ENCODE measurements around the gene SORBS1.

SORBS1 gene

DNA sequence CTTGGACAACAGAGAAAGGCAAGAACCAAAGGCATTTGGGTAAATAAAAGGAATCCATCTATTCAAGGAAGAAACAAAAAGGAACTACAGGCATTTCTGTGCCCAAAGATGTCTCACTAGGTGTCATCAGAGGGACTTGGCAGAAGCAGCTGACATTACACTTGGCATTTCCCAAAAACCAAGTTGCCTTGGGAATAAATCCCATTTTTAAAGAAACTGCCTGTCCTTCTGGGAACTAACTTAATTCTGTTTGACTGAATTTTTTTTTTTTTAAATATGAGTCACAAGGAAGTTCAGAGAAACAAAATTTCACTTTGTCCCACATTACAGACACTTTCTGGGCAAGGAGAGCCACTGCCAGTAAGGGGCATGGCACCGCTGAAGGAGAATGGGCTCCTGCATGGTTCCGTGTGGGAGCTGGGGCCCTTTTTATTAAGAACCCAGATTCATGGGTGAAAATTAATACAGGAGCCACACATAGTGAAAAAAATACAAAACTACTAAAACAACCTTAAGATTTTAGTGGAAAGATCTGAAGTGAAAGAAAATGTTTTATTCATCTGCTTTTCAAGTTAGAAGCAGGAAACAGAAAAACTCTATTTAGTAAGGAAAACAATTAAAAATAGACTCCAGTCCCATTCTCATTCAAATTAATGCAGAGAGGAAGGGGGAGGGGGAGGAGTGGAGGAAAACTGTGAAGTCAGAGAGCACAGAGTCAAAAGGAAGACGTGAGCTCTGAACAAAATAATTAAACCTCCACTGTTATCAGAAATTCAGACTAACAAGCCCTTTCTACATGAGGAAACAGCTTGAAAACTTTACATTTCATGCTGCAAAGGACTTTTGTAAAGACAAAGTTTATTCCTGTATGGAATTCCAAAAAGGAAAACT lies 151.9 kb downstream of the SORBS1 start:
- no peak for DNase-seq (ENCODE audit: low spot score)

DNA sequence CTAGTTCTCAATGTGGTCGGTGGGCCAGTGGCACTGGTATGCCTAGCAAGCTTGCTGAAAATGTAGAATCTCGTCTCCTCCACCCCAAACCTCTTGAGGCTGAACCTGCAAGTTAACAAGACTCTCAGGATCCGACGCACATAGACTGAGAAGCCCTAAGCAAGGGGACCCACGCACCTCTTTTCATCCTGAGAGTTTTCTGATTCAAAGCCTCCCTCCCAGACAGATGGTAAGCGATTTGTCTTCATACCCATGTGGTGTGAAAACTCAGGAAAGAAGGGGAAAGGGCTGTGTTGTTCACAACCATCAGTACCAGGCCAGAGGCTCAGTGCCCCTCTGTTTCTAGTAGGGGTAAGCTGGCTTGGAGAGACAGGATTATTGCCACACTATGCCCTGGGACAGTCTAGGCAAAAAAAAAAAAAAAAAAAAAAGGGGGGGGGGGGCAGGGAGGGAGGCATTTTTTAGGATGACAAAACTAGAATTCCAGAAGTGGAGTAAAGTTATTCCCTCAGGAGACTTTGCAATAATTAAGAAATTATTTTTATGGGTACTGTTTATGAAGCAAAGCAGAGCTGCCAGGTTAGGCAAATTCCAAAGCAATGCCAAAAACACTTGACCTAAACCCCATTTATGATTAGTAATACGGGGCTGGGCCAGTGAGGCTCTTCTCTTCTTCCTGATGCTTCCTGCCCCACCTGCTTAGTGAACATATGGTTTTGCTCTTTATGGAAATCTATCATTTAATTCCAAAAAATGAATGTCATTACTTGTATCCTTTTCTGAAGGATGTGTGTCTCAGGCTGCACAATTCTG lies 152.8 kb downstream of the SORBS1 start:
- no peak for DNase-seq (ENCODE audit: low spot score)

DNA sequence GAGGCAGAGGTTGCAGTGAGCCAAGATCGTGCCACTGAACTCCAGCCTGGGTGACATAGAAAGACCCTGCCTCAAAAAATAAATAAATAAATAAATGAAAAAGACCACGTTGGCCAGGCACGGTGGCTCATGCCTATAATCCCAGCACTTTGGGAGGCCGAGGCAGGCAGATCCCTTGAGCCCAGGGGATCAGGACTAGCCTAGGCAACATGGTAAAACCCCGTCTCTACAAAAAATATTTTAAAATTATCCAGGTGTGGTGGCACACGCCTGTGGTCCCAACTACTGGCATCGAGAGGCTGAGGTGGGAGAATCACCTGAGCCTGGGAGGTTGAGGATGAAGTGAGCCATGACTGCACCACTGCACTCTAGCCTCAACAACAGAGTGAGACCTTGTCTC lies 153.6 kb downstream of the SORBS1 start:
- no peak for DNase-seq (ENCODE audit: low spot score)

DNA sequence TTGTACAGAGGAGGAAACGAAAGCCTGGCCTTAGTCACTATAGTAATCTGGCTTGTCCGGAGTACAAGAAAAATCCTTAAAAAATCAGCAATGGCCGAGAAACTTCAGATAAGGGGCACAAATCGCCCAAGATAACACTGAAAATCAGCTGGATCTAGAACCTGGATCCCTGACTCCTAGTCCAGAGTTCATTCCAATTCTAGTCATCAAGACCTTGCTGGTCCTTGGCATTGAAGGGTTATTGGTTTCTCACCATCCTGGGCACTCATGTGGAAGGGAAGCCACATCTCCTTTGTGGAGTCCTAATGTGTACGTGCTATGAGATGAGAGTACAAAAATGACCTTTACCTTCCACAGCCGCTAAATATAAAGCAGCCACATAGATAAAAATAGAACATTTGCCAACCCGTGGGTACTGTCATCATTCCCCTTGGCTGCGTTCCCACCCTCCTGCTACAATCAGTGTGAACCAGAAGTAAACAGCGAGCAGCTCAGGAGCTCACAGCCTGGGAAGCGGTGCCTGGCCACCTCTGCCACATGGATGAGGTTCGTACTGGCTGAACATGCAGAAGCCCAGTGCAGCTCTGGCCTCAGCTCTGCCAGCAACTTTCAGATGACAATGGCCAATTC lies 154.4 kb downstream of the SORBS1 start:
- DNase-seq (ENCODE audit: low spot score), result peak; percentile 20

DNA sequence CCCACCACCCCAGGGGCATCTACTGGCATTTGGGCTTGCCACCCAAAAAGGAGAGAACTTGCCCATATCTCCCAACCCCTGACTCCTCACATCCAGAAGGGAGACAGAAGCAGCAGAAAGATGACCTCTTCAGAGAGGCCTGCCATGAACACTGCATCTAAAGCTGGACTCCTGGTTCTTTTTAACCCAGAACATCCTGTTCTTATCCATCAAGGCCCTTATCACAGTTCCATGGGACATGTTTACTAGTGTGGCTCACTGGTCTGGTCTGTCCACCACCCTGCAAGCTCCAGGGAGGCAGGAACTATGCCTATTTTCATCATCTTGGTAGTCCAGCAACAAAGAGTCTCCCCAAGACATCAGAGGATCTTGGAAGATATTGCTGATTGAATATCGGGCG lies 155.5 kb downstream of the SORBS1 start:
- DNase-seq (ENCODE audit: low spot score), result no peak

DNA sequence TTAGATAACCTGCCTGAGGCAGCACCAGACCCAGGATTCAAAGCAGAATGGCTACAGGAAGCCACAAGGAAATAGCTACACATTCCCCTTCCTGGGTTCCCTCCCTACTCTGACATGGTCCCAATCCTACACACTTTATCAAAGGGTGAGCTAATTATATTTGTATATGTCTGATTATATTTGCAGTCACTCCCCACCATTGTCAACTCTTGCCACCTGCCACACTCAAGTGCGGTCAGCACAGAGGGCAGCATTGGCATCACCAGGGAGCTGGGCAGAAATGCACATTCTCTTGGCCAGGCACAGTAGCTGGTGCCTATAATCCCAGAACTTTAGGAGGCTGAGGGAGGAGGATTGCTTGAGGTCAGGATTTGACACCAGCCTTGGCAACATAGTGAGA lies 156.3 kb downstream of the SORBS1 start:
- no peak for DNase-seq (ENCODE audit: low spot score)

DNA sequence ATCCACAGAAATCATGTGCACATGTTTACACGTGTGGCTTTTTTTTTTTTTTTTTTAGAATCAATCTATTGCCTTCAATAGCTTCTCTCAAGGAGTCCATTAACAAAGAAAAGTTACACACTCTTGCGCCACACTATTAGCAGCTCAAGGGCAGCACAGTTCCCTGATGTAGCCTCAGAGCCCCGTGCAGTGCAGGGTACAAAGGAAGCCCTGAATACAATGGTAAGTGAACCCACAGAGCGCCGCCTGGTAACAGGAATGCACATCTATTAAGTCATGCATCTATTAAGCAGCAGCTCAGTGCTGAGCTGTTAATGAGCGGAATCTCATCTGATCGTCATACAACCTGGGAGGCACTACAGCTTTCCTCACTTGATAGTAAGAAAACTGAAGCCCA lies 156.7 kb downstream of the SORBS1 start:
- DNase-seq (ENCODE audit: low spot score), result no peak

DNA sequence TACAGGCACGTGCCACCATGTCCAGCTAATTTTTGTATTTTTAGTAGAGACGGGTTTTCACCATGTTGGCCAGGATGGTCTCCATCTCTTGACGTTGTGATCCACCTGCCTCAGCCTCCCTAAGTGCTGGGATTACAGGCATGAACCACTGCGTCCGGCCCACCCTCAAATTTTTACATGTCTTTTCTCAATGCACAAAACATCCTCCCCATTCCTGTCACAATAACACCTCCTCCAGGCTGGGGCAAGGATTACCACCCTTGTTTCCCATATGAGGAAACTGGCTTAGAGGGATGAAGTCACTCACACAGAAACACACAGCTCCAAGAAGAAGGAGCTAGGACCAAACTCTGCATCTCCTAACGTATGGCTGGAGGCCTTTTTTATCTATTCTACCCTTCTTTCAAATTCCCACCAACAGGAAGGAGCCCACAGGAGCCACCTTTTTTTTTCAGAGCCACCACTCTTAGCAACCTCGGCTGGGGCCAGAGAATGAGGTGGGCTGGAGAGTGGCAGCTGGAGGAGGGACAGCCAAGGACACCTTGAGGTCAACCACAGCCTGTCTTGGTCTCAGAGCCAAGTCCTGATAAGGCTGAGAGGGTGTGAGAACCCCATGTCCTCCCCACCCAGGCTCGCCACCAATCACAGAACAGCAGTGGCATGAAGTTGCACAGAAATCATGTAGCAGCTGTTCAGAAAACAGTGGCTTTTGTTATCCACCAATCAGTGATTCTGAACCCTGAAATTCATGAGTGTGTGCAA lies 157.3 kb downstream of the SORBS1 start:
- DNase-seq (ENCODE audit: low spot score), result no peak

DNA sequence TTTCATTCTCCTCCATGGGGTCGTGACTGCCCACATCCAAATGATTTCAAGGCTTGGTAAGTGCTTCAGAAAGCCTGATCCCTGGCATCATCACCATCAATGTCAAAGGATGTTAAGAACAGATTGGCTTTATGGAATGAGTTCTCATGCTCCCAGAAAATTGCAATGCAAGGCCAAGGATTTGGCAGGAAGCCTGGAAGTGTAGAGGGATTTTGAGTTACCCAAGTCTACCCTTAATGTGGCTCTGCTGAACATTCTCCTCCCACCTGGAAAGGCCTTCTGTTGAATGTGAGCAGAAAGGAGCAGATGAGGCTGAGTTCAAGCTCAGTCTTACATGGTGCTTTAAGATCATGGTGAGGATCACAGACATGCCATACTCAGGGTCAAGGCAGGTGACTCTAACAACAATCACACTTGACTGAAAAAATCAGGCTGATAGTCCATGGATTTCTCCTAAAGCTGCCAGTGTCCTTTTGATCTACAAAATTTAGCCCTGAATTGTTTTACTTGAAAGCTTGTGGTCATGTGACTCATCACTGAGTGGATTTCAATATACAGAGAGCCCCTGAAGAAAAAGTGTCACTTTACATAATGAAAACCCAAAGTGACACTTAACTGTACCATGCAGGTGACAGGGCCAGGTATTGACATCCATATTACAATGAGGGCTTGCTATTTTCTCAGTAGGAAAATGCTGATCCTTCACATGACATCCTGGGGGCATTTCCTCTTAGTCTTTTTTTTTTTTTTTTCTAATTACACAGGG lies 159.3 kb downstream of the SORBS1 start:
- no peak for DNase-seq (ENCODE audit: low spot score)

DNA sequence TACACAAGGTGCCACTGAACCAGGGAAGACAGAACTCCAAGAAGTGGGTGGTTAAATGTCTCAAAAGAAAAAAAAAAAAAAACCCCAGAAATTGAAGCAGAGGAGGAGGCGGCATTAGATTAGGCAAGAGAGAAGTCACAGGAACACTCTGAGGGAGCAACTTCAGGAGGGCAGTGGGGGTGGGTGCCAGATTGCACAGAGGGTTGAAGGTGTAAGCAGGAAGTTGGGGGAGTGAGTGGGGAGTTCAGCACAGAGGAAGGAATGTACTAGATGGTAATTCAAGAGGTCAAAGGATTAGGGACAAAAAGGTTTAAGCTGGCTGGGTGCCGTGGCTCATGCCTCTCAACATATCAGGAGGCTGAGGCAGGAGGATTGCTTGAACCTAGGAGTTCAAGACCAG lies 160.4 kb downstream of the SORBS1 start:
- no peak for DNase-seq (ENCODE audit: low spot score)

DNA sequence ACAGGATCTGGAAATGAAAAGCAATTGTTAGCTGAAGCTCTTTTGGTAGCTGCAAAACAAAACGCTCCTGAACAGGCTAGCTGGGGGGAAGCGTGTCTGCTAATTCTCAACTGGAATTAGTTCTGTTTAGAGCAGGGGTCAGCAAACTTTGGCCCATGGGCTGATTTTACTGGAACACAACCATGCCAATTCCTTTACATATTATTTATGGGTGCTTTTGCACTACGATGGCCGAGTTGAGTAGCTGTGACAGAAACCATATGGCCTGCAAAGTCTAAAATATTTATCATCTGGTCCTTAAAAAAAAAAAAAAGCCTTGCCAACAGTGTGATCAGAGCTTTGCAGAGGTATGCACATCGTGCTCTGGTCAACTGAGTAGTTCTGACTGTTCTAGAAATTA lies 162.0 kb downstream of the SORBS1 start:
- no peak for DNase-seq (ENCODE audit: low spot score)

DNA sequence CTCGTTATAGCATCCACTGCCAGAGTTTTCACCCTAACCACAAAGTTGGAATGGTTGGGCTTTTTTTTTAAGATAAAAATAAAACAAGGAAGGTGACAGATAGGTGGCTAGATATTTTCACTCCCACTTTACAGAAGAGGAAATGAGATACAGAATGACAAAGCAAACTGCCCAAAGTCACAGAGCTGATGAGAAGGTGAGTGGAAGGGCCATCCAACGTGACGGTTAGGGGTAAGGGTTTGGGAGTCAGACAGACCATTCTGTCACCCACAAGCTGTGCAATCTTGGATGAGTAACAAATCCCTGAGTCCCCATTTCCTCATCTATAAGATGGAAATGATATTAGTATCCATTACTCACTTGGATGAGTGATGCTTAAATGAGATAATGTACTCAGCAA lies 163.4 kb downstream of the SORBS1 start:
- no peak for DNase-seq (ENCODE audit: low spot score)

DNA sequence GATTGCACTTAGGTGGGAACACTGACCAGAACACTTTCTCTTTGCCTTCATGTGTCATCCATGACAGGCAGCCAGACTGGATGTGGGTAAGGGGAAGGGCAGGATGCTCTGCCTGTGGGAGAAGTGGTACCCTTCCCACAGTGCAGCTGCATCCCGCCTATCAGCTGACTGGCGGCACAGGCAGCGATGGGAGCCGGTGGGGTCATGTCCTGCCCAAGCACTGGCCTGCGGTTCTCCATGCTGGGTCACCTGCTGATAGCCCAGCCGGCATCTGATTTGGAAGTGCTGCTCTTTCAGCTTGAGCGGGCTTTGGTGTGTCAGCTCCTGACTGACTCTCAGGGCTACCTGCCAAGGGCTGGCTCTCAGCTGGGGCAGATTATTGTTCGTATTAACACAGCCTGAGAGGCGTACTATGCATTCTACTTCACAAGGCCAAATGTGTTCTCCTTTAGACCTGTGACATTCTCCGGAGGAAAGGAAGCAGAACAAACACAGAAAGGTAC lies 165.2 kb downstream of the SORBS1 start:
- DNase-seq (ENCODE audit: low spot score), result no peak

DNA sequence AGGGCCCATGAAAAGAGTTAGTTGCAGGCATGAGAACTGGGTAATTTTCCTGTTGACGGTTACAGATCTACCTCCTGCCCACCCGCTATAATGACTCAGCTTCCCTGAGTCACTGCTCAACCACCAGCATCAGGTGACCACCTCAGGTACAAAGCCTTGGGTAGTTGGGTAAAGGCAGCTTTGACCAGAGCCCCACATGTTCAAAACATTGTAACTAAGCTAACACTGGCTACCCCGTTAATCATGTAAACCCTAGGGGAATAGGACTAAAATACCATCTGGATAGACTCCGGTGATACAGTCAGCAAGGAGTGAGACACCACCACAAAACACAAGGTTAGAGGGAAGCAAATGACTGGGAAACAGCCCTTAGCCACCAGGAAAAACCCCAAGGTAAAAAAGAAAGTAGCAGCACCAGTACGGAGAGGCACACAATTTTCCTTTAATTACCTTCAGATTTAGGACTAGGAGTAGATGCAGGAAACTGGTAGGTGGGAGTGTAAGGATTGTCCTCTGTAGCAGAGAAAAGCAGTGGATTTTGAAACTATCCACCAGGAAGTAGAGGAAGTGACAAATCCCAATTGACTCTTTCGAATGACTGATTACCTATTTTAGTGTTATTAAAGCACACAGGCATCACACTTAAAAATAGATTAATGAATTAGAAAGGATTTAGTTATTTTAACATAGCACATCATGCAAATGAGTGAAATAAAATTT lies 166.8 kb downstream of the SORBS1 start:
- DNase-seq (ENCODE audit: low spot score), result no peak

DNA sequence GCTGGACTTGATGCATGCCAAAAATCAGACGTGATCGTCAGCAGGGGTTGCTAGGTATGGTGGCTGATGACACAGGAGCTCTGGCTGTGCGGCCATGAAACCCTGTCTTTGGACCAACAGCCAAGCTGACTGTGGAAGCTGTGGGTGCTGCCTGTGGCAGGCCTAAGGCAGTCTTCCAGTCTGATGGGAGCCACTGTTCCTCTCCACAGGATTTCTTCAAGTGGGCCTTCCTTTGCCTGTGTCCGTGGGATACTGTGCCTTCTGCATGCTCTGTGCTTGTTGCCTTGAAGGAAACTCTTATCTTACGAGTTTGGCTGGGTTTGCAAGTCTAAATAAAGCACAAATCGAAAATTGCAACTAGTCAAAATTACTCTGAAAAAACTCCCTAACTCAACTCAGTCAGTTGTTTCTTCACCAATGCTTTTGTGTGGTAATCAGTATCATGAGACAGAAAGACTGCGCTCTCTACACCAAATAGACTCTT lies 168.4 kb downstream of the SORBS1 start:
- no peak for DNase-seq (ENCODE audit: low spot score)

DNA sequence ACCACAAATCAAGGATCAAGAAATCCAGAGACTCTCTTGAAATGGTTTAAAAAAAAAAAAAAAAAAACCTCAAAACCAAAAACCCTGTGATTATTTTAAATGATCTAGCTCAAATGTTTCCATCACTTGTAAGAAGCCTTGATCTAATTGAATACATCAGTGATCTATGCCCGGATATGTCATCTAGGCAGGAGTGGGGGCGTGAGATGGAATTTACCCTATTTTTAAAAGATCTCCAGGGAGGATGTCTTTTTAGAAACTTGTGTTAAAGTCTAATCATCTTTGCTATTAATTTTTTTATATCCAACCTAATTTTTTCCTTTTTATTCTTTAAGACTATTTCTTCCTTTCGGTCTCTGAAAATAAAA lies 169.0 kb downstream of the SORBS1 start:
- no peak for DNase-seq (ENCODE audit: low spot score)

DNA sequence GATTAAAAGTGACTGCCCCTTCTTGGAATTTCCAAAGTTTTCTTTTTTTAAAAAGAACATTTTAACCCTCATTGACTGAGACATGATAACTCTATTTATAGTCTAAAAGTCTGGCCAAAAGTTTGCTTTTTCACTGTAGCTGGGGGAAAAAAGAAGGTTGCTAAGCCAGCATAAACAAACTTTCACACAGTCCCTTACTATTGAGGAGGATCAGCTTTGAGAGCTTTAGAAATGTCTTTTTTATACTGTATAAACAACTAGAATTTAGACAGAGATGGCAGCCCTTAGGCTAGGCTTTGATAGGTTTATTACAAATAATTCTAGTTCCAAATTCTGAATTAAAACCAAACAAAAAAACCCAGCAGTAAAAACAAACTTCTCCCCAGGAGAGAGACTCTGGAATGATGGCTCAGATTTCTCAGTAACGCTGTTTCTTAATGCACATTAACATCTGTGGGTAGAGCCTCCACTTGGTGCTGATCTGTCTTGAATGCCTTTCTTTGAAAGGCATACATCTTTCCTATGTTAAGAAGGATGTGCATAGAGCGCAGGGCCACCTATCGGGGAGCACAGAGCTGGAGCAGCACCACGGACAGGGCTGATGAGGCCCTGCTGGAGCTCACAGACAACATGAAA lies 169.5 kb downstream of the SORBS1 start:
- DNase-seq (ENCODE audit: low spot score), result no peak

DNA sequence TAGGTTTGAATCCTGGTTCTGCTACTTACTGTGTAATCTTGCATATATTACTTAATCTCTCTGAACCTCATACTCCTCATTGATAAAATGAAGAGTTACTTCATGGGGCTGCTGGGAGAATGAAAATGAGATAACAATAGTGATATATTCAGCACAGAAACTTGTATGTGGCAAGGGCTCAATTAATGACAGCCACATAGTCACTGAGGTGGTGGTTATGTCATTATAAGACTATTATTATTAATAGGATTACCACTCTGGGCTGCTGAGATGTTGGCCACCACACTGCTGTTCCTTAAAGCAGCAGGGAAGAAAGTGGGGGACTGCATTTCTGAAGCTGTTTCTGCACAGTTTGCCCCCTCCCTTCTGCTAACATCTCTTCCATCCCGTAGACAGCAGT lies 170.0 kb downstream of the SORBS1 start:
- no peak for DNase-seq (ENCODE audit: low spot score)

DNA sequence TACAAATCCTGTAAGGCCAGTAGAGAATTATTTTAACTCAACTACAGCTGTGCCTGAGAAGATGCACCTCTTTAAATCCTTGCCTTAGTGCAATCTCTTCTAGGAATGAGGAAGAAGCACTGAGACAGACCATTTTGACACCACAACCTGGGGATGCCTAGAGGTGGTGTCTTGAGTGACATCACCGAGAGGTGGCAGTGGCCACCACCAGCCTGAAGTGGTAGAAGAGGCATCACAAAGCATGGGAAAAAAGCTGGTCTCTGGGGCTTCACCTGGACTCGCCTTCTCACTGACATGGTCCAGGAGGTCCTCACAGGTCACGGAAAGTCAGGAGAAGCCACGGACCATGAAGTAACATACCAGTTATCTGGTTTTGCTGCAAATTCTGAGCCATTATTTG lies 171.2 kb downstream of the SORBS1 start:
- DNase-seq (ENCODE audit: low spot score), result no peak

DNA sequence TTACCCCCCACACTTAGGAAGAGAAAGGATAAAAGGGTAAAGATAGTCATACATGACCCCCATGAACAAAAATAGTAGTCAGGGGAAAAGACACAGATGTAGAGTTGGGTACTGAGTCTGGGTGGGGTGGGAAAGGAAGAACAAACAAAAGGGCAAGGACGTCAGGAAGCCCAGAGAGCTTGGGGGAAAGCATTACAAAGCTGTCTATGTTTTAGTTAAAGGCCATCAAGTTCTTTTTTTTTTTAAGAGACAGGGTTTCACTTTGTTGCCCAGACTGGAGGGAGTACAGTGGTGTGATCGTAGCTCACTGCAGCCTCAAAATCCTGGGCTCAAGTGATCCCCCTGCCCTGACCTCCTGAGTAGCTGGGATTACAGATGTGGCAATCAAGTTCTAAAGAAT lies 172.0 kb downstream of the SORBS1 start:
- no peak for DNase-seq (ENCODE audit: low spot score)
